H1 (cell line): ENCODE measurements around the gene DAPK3.

Experiments
- BACH1 ChIP-seq: IDR thresholded peaks from 2 replicates; pipeline ENCODE4 v1.6.1; 2012; ENCODE audit warnings: low read length, improper control_type of control experiment
- CTCF ChIP-seq, 3 experiments: IDR thresholded peaks; 1 replicate in 2 of 3; 2 replicates in 1 of 3; pipeline versions ENCODE4 v1.5.1 to v1.6.1; 2011; ENCODE audit warnings: low read length in 3 of 3, mild to moderate bottlenecking in 3 of 3, inconsistent platforms in 2 of 3, low read depth in 1 of 3, moderate library complexity in 1 of 3; ENCODE audit not compliant: insufficient read depth in 1 of 3; ENCODE audit errors: control extremely low read depth in 1 of 3
- MAFK ChIP-seq: IDR thresholded peaks from 2 replicates; pipeline ENCODE4 v1.6.1; 2012; ENCODE audit warnings: low read depth, mild to moderate bottlenecking, improper control_type of control experiment, low read length
- POLR2A ChIP-seq, 2 experiments: IDR thresholded peaks; 1 replicate in 1 of 2; 2 replicates in 1 of 2; pipeline ENCODE4 v1.6.1; 2011; ENCODE audit warnings: low read depth in 2 of 2, low read length in 2 of 2, mild to moderate bottlenecking in 2 of 2; ENCODE audit errors: control extremely low read depth in 1 of 2
- SRF ChIP-seq: IDR thresholded peaks from 2 replicates; pipeline ENCODE4 v1.6.1; 2011; ENCODE audit warnings: mild to moderate bottlenecking, low read depth, low read length, moderate library complexity
- YY1 ChIP-seq: IDR thresholded peaks from 2 replicates; pipeline ENCODE4 v1.6.1; 2011; ENCODE audit warnings: low read depth, mild to moderate bottlenecking, low read length

- no peak for TF ChIP-seq CTCF (IDR thresholded peaks at IDR 0.05; ENCODE audit: control extremely low read depth in 1 of 3, insufficient read depth in 1 of 3, low read depth in 1 of 3, low read length in 3 of 3)
- no peak for TF ChIP-seq BACH1
- TF ChIP-seq POLR2A (IDR thresholded peaks at IDR 0.05; ENCODE audit: control extremely low read depth in 1 of 2, low read depth in 2 of 2, low read length in 2 of 2): no peak
- no peak for TF ChIP-seq YY1
- no peak for TF ChIP-seq SRF
- TF ChIP-seq MAFK: no peak
Observed at GRCh38 chr19:3910105-3910504, 60.8 kb downstream of the DAPK3 start.
